Loucy (cell line): Measurements from ENCODE around the gene PON1.

Experiments used
- CTCF ChIP-seq: fragments of 200-600 bp; sonication (generic); conservative IDR thresholded peaks from 2 replicates; pipeline ENCODE4 v1.5.1; 2014; ENCODE audit warnings: mild to moderate bottlenecking, antibody characterized with exemption, low read length
- EZH2phosphoT487 ChIP-seq: fragments of 200-600 bp; IDR thresholded peaks from 2 replicates; pipeline ENCODE4 v1.6.1; 2018; ENCODE audit warnings: antibody characterized with exemption, mild to moderate bottlenecking, moderate library complexity, borderline replicate concordance

- no peak for TF ChIP-seq CTCF
- TF ChIP-seq EZH2phosphoT487 = no peak
Measured at GRCh38 chr7:95279417-95279816, 44.9 kb downstream of the PON1 start.
